RWPE2 (cell line): ENCODE results near the gene RBM10.

Source experiments
- ATAC-seq: fragments of 200-7000 bp; cut with Tn5 transposase; 3 replicates; pipeline ENCODE4 v1.9.1; 2021; ENCODE audit warnings: low read depth
- DNase-seq: peaks from one replicate; pipeline ENCODE4 v3.0.0-alpha.2; 2020; ENCODE audit warnings: low spot score
- H3K27ac ChIP-seq: fragments of 450-650 bp; 2 replicates; pipeline ENCODE4 v1.5.1; 2017; ENCODE audit warnings: mild to moderate bottlenecking; ENCODE audit not compliant: poor library complexity, severe bottlenecking
- H3K27me3 ChIP-seq: fragments of 250-450 bp; sonication (Bioruptor Pico); 2 replicates; pipeline ENCODE4 v1.5.1; 2021; ENCODE audit warnings: mild to moderate bottlenecking, moderate library complexity; ENCODE audit not compliant: insufficient read depth, poor library complexity, severe bottlenecking
- H3K36me3 ChIP-seq: fragments of 250-450 bp; sonication (Bioruptor Pico); 2 replicates; pipeline ENCODE4 v1.5.1; 2020; ENCODE audit warnings: low read depth, mild to moderate bottlenecking, moderate library complexity
- H3K4me1 ChIP-seq: fragments of 250-450 bp; sonication (Bioruptor Pico); 2 replicates; pipeline ENCODE4 v1.5.1; 2021; ENCODE audit warnings: mild to moderate bottlenecking, moderate library complexity; ENCODE audit not compliant: insufficient read depth, poor library complexity, severe bottlenecking
- H3K4me3 ChIP-seq: fragments of 250-450 bp; sonication (Bioruptor Pico); 2 replicates; pipeline ENCODE4 v1.5.1; 2021; ENCODE audit warnings: mild to moderate bottlenecking, moderate library complexity; ENCODE audit not compliant: severe bottlenecking
- H3K9me3 ChIP-seq: fragments of 250-450 bp; sonication (Bioruptor Pico); 2 replicates; pipeline ENCODE4 v1.5.1; 2021; ENCODE audit warnings: mild to moderate bottlenecking, moderate library complexity; ENCODE audit not compliant: severe bottlenecking
- TF ChIP-seq, protein P1 (sequence below): fragments of 450-650 bp; IDR thresholded peaks from one replicate; pipeline ENCODE4 v1.5.1; 2017; ENCODE audit warnings: mild to moderate bottlenecking, moderate library complexity; ENCODE audit not compliant: poor library complexity, severe bottlenecking

The RBM10 gene

DNA sequence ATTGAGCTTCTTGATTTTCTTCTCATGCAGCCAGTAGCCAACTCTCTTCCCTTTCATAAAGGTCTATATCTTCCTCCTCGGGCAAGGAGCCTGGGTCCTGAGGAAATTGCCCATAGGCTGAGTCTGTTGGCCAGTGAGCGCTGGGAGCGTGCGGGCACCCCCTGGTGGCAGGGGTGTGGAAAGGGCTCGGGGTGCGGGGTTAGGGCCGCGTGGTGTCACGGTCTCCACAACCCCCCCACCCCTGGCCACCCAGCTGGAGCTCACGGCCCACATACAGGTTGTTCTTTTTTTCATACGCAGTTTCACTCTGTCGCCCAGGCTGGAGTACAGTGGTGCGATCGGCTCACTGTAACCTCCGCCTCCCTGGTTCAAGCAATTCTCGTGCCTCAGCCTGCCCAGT is 13.1 kb downstream of the RBM10 start:
- TF ChIP-seq, protein P1, sequence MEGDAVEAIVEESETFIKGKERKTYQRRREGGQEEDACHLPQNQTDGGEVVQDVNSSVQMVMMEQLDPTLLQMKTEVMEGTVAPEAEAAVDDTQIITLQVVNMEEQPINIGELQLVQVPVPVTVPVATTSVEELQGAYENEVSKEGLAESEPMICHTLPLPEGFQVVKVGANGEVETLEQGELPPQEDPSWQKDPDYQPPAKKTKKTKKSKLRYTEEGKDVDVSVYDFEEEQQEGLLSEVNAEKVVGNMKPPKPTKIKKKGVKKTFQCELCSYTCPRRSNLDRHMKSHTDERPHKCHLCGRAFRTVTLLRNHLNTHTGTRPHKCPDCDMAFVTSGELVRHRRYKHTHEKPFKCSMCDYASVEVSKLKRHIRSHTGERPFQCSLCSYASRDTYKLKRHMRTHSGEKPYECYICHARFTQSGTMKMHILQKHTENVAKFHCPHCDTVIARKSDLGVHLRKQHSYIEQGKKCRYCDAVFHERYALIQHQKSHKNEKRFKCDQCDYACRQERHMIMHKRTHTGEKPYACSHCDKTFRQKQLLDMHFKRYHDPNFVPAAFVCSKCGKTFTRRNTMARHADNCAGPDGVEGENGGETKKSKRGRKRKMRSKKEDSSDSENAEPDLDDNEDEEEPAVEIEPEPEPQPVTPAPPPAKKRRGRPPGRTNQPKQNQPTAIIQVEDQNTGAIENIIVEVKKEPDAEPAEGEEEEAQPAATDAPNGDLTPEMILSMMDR = no peak
- no peaks in the 10 kb centered on the region for H3K4me1 ChIP-seq
- H3K9me3 ChIP-seq = no peaks in the 10 kb centered on the region
- no peak overlapping the region for H3K4me3 ChIP-seq
- H3K36me3 ChIP-seq = peaks cover 26% of the 10 kb centered on the region
- no peaks in the 10 kb centered on the region for H3K27me3 ChIP-seq
- no peak overlapping the region for H3K27ac ChIP-seq
- DNase-seq (no peak), ATAC-seq (no peak)

GRCh38 chrX:47158781-47159180 is 13.8 kb downstream of the RBM10 start:
- H3K36me3 ChIP-seq = peaks cover 22% of the 10 kb centered on the region
- DNase-seq (no peak), ATAC-seq (no peak)
- TF ChIP-seq, protein P1 = no peak
- no peaks in the 10 kb centered on the region for H3K27me3 ChIP-seq
- H3K27ac ChIP-seq = no peak overlapping the region
- no peaks in the 10 kb centered on the region for H3K4me1 ChIP-seq
- no peaks in the 10 kb centered on the region for H3K9me3 ChIP-seq
- H3K4me3 ChIP-seq = no peak overlapping the region

- no peaks in the 10 kb centered on the region for H3K9me3 ChIP-seq
- TF ChIP-seq, protein P1 = no peak
- H3K27me3 ChIP-seq = no peaks in the 10 kb centered on the region
- H3K4me1 ChIP-seq = no peaks in the 10 kb centered on the region
- H3K36me3 ChIP-seq = peaks cover 14% of the 10 kb centered on the region; the same call in 1 of the 2 replicates
- H3K27ac ChIP-seq = no peak overlapping the region
- ATAC-seq (no peak), DNase-seq (no peak)
- no peak overlapping the region for H3K4me3 ChIP-seq
Measured at GRCh38 chrX:47160781-47161180, 15.8 kb downstream of the RBM10 start.

DNA sequence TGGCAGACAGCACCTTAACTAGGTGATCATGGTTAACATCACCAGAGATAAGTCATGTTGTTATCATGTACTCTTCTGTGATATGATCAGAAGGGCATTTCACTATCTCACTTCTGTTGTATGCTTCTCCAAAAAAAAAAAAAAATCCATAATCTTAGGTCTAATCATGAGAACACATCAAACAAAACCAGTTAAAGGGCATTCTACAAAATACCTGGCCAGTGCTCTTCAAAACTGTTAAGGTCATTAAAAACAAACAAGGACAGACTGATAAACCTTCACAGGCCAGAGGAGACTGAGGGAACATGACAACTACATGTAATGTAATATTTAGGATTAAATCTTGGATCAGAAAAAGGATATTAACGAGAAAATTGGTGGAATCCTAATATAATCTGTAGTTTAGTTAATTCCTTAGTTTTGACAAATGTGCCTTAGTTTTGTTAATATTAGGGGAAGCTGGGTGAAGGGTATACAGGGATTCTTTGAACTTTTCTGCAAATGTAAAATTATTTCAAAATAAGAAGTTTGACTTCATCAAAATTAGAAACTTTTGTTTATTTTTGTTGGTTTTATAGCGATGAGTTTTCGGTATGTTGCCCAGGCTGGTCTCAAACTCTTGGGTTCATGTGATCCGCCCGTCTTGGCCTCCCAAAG is 18.0 kb downstream of the RBM10 start:
- Histone ChIP-seq H3K27ac (no peak overlapping the region), H3K4me1 (no peaks in the 10 kb centered on the region), H3K4me3 (no peak overlapping the region), H3K27me3 (no peaks in the 10 kb centered on the region), H3K9me3 (no peaks in the 10 kb centered on the region), H3K36me3 (peaks cover 8% of the 10 kb centered on the region; the same call in 1 of the 2 replicates)
- TF ChIP-seq, protein P1 = no peak
- DNase-seq = no peak
- no peak for ATAC-seq

DNA sequence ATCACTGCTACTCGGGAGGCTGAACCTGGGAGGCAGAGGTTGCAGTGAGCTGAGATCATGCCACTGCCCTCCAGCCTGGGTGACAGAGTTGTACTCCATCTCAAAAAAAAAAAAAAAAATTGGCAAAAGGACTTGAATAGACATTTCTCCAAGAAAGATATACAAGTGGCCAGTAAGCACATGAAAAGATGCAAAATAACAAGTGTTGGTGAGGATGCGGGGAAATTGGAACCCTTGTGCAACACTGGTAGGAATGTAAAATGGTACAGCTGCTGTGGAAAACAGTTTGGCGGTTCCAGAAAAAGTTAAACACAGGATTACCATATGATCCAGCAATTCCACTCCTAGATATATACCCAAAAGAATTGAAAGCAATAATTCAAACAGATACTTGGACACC is 19.4 kb downstream of the RBM10 start:
- no peaks in the 10 kb centered on the region for H3K4me1 ChIP-seq
- no peaks in the 10 kb centered on the region for H3K27me3 ChIP-seq
- TF ChIP-seq, protein P1 = no peak
- peaks cover 9% of the 10 kb centered on the region; the same call in 1 of the 2 replicates for H3K36me3 ChIP-seq
- ATAC-seq = no peak
- H3K4me3 ChIP-seq = no peak overlapping the region
- no peak for DNase-seq
- no peaks in the 10 kb centered on the region for H3K9me3 ChIP-seq
- no peak overlapping the region for H3K27ac ChIP-seq
